Tibial nerve (tissue), 4 donors: ENCODE measurements around the gene DPH2.

ENCODE experiments used
- CTCF ChIP-seq, 5 experiments: fragments of 200-600 bp in 3 of 5; fragments of 450-650 bp in 2 of 5; sonication (generic) in 3 of 5; IDR thresholded peaks; one replicate each; pipeline ENCODE4 v1.5.1; 2016 to 2019; ENCODE audit warnings: antibody characterized with exemption in 5 of 5, mild to moderate bottlenecking in 3 of 5, moderate library complexity in 2 of 5
- EP300 ChIP-seq, 2 donors: sonication (generic); formaldehyde crosslinking; IDR thresholded peaks; one replicate each; pipeline ENCODE4 v1.6.1; 2017; ENCODE audit warnings: antibody characterized with exemption in 2 of 2, mild to moderate bottlenecking in 1 of 2
- POLR2A ChIP-seq, 2 donors: fragments of 450-650 bp; IDR thresholded peaks; one replicate each; pipeline ENCODE4 v1.6.1; 2017; ENCODE audit warnings: antibody characterized with exemption in 2 of 2, mild to moderate bottlenecking in 2 of 2, moderate library complexity in 2 of 2

- TF ChIP-seq POLR2A (IDR thresholded peaks at IDR 0.05) (no peak), EP300 (IDR thresholded peaks at IDR 0.05) (no peak), CTCF (IDR thresholded peaks at IDR 0.05) (no peak)
Measured at GRCh38 chr1:43936431-43937151, 33.2 kb upstream of the DPH2 start.
